PFSK-1 (cell line): ENCODE data around the gene PFKFB3. TPM values are rescaled to one million over a fixed set of nuclear protein-coding genes. Genes with fewer than 3 reads are reported as not detected.

Experiments
- FOXP2 ChIP-seq: optimal IDR thresholded peaks from 2 replicates; pipeline ENCODE3; 2011; ENCODE audit warnings: borderline replicate concordance, control low read depth, inconsistent platforms; ENCODE audit not compliant: insufficient read depth; ENCODE audit errors: extremely low read length, extremely low read depth
- POLR2AphosphoS5 ChIP-seq: IDR thresholded peaks from 2 replicates; pipeline ENCODE4 v1.6.1; 2012; ENCODE audit warnings: low read depth, mild to moderate bottlenecking, control low read depth, low read length, moderate library complexity
- REST ChIP-seq, 2 experiments: IDR thresholded peaks; 2 replicates each; pipeline versions ENCODE4 v1.6.1 to v1.8.0; 2011 to 2012; ENCODE audit warnings: low read depth in 2 of 2, low read length in 2 of 2, control low read depth in 1 of 2, inconsistent platforms in 1 of 2, mild to moderate bottlenecking in 1 of 2, moderate library complexity in 1 of 2; ENCODE audit not compliant: insufficient read depth in 1 of 2
- SIN3A ChIP-seq: IDR thresholded peaks from 2 replicates; pipeline ENCODE4 v1.6.1; 2012; ENCODE audit warnings: mild to moderate bottlenecking, low read length, moderate library complexity, borderline replicate concordance; ENCODE audit not compliant: insufficient read depth
- TAF1 ChIP-seq: IDR thresholded peaks from 2 replicates; pipeline ENCODE4 v1.6.1; 2012; ENCODE audit warnings: low read length, control low read depth, borderline replicate concordance; ENCODE audit not compliant: insufficient read depth
- polyA plus RNA-seq: library from polyadenylated mRNA; unstranded; fragments of >200 nt; gene quantifications from one replicate; pipeline ENCODE4 v1.2.1, GENCODE V29; 2012; ENCODE audit warnings: low read depth, missing spikeins; ENCODE audit not compliant: insufficient read length

The PFKFB3 gene
- 28.1 TPM for polyA plus RNA-seq

- TF ChIP-seq TAF1 = no peak
- peak; percentile 47; the same call in 1 of the 2 replicates for TF ChIP-seq SIN3A
- TF ChIP-seq POLR2AphosphoS5 = peak; percentile 91
- TF ChIP-seq FOXP2 = peak; percentile 90
- 0 out of 4 replicates have a peak, but pooled peaks of 1 of the 2 experiments have one; percentile 31 for TF ChIP-seq REST (IDR thresholded peaks at IDR 0.05; ENCODE audit: insufficient read depth in 1 of 2, low read depth in 2 of 2, low read length in 2 of 2)
These were observed at the start of gene PFKFB3 for GRCh38 chr10:6202684-6203330. PFKFB3 (plus strand) TSS chr10:6202932; CDS start chr10:6203261, 329 bp downstream.

- no peak for TF ChIP-seq TAF1
- TF ChIP-seq REST (IDR thresholded peaks at IDR 0.05; ENCODE audit: insufficient read depth in 1 of 2, low read depth in 2 of 2, low read length in 2 of 2) = no peak
- TF ChIP-seq SIN3A = no peak
- no peak for TF ChIP-seq POLR2AphosphoS5
- no peak for TF ChIP-seq FOXP2
These were observed 48.9 kb upstream of the PFKFB3 start for GRCh38 chr10:6153845-6154244.

GRCh38 chr10:6154566-6154965 is 48.2 kb upstream of the PFKFB3 start:
- TF ChIP-seq REST (IDR thresholded peaks at IDR 0.05; ENCODE audit: insufficient read depth in 1 of 2, low read depth in 2 of 2, low read length in 2 of 2) (no peak), POLR2AphosphoS5 (no peak), SIN3A (no peak), FOXP2 (no peak), TAF1 (no peak)

- TF ChIP-seq FOXP2 = no peak
- no peak for TF ChIP-seq SIN3A
- no peak for TF ChIP-seq POLR2AphosphoS5
- TF ChIP-seq TAF1 = no peak
- no peak for TF ChIP-seq REST (IDR thresholded peaks at IDR 0.05; ENCODE audit: insufficient read depth in 1 of 2, low read depth in 2 of 2, low read length in 2 of 2)
These were observed 44.5 kb upstream of the PFKFB3 start for GRCh38 chr10:6158276-6158675.

GRCh38 chr10:6161921-6162320 is 40.8 kb upstream of the PFKFB3 start:
- TF ChIP-seq REST (IDR thresholded peaks at IDR 0.05; ENCODE audit: insufficient read depth in 1 of 2, low read depth in 2 of 2, low read length in 2 of 2) = no peak
